ENCODE data around the gene UXT. TPM values are rescaled to one million over a fixed set of nuclear protein-coding genes. Genes with fewer than 3 reads are reported as not detected.
"Not testable (repeated sequence)": the region's sequence is repeated elsewhere in the genome, so short reads cannot be mapped to it uniquely, and the experiment has no call there.

UXT gene
- total and polyA plus RNA-seq, 2 donors (not counting 3 experiments of a cell fraction or from before 2014, with no cell fraction given) = 91.2 to 153 TPM

GRCh38 chrX:47674776-47675175 is 15.8 kb upstream of the UXT start:
- POLR2A ChIA-PET = no interaction called here

GRCh38 chrX:47665797-47666196 is 6.8 kb upstream of the UXT start:
- H3K4me1 ChIP-seq (ENCODE audit: control insufficient read depth, extremely low read depth, insufficient read depth, low read length); CTCF ChIA-PET; BruUV-seq (replicated peaks); H3K9ac ChIP-seq (replicated peaks; ENCODE audit: extremely low read depth, insufficient read depth, low read length); H3K4me2 ChIP-seq (ENCODE audit: insufficient read depth, low read length); H3K9me3 ChIP-seq (replicated peaks; ENCODE audit: control insufficient read depth, insufficient read depth, low read length); H4K20me1 ChIP-seq (replicated peaks; ENCODE audit: control insufficient read depth, extremely low read depth, insufficient read depth, low read length); H2AFZ ChIP-seq (ENCODE audit: low read depth, low read length); POLR2A ChIA-PET; H3K36me3 ChIP-seq (ENCODE audit: control insufficient read depth in 2 of 2, extremely low read depth in 1 of 2, insufficient read depth in 2 of 2, low read length in 2 of 2); H3K9me1 ChIP-seq (replicated peaks; ENCODE audit: control insufficient read depth, extremely low read depth, insufficient read depth, low read length); FAIRE-seq; dilution Hi-C loops (cut with MboI; ENCODE audit: extremely low pct_ligation_motif_present, low sequenced_read_pairs); H3K27me3 ChIP-seq (ENCODE audit: control insufficient read depth in 2 of 2, insufficient read depth in 2 of 2, low read length in 2 of 2); H3K79me2 ChIP-seq (ENCODE audit: control insufficient read depth, insufficient read depth, low read length); H3K27ac ChIP-seq (ENCODE audit: insufficient read depth, low read depth, low read length); intact Hi-C loops (cut with micrococcal nuclease); DNase-seq (ENCODE audit: low read depth, low spot score); H3K4me3 ChIP-seq (replicated peaks in 1 of 3; ENCODE audit: insufficient read depth in 1 of 3, low read depth in 1 of 3, low read length in 3 of 3): not testable (repeated sequence)

More at GRCh38 chrX:47674776-47675175, 15.8 kb upstream of the UXT start:
- Histone ChIP-seq H2AFZ (ENCODE audit: low read depth, low read length) (no peak overlapping the region), H3K4me1 (ENCODE audit: control insufficient read depth, extremely low read depth, insufficient read depth, low read length) (no peaks in the 10 kb centered on the region), H3K4me2 (ENCODE audit: insufficient read depth, low read length) (no peak overlapping the region), H3K9me3 (replicated peaks; ENCODE audit: control insufficient read depth, insufficient read depth, low read length) (no peaks in the 10 kb centered on the region), H3K9ac (replicated peaks; ENCODE audit: extremely low read depth, insufficient read depth, low read length) (no peak overlapping the region), H3K9me1 (replicated peaks; ENCODE audit: control insufficient read depth, extremely low read depth, insufficient read depth, low read length) (no peaks in the 10 kb centered on the region), H3K79me2 (ENCODE audit: control insufficient read depth, insufficient read depth, low read length) (no peaks in the 10 kb centered on the region), H3K36me3 (ENCODE audit: control insufficient read depth in 2 of 2, extremely low read depth in 1 of 2, insufficient read depth in 2 of 2, low read length in 2 of 2) (no peaks in the 10 kb centered on the region), H3K27ac (ENCODE audit: insufficient read depth, low read depth, low read length) (no peak overlapping the region), H4K20me1 (replicated peaks; ENCODE audit: control insufficient read depth, extremely low read depth, insufficient read depth, low read length) (no peaks in the 10 kb centered on the region), H3K4me3 (replicated peaks in 1 of 3; ENCODE audit: insufficient read depth in 1 of 3, low read depth in 1 of 3, low read length in 3 of 3) (no peak overlapping the region), H3K27me3 (ENCODE audit: control insufficient read depth in 2 of 2, insufficient read depth in 2 of 2, low read length in 2 of 2) (no peaks in the 10 kb centered on the region)
- FAIRE-seq = no peak
- BruUV-seq (replicated peaks) = no TSS peak
- intact Hi-C loops (cut with micrococcal nuclease) = no loop called here
- dilution Hi-C loops (cut with MboI; ENCODE audit: extremely low pct_ligation_motif_present, low sequenced_read_pairs) = no loop called here
- TF ChIP-seq JUN (IDR thresholded peaks at IDR 0.05; ENCODE audit: borderline replicate concordance, insufficient read depth, insufficient read length, low read depth) (no peak), CTCF (IDR thresholded peaks at IDR 0.05; ENCODE audit: extremely low read depth in 1 of 2, insufficient read depth in 1 of 2, low read depth in 1 of 2, low read length in 2 of 2) (no peak), GATA2 (IDR thresholded peaks at IDR 0.05; ENCODE audit: insufficient read depth, insufficient read length, low read depth, low read length) (no peak), EZH2 (IDR thresholded peaks at IDR 0.05; ENCODE audit: borderline replicate concordance, low read depth, low read length, severe bottlenecking) (no peak), POLR2A (IDR thresholded peaks at IDR 0.05; ENCODE audit: low read depth, low read length) (no peak), FOS (IDR thresholded peaks at IDR 0.05; ENCODE audit: borderline replicate concordance, insufficient read depth, low read length) (no peak), MAX (IDR thresholded peaks at IDR 0.05; ENCODE audit: insufficient read depth, insufficient read length) (no peak), MYC (IDR thresholded peaks at IDR 0.05; ENCODE audit: low read depth, low read length) (no peak), POLR2AphosphoS5 (IDR thresholded peaks at IDR 0.05; ENCODE audit: insufficient read depth, low read depth, low read length) (no peak)
- no peak for DNase-seq (ENCODE audit: low read depth, low spot score)
- CTCF ChIA-PET = no interaction called here

Measured in endothelial cell of umbilical vein (primary cell).